ENCODE data around the gene MADD. TPM values are rescaled to one million over a fixed set of nuclear protein-coding genes. Genes with fewer than 3 reads are reported as not detected.

Gene MADD
- total RNA-seq, 1 donor from 2014 or later = 67.2 TPM

DNA sequence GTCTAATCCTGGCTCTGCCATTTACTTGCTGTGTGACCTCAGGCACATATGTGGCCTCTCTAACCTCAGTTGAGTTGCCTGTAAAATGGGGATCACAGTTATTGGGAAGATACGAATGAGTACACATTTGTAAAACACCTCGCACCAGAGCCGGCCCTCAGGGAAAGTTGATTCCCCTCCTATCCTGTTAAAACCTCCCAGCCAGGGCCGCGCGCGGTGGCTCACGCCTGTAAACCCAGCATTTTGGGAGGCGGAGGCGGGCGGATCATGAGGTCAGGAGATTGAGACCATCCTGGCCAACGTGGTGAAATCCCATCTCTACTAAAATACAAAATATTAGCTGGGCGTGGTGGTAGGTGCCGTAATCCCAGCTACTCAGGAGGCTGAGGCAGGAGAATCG lies 90.4 kb downstream of the MADD start:
- Mint-ChIP-seq H3K4me1 (ENCODE audit: unreplicated experiment) (no peaks in the 10 kb centered on the region), H3K27me3 (ENCODE audit: unreplicated experiment) (peaks cover 6% of the 10 kb centered on the region), H3K9me3 (ENCODE audit: unreplicated experiment) (no peaks in the 10 kb centered on the region), H3K27ac (ENCODE audit: unreplicated experiment) (no peak overlapping the region), H3K4me3 (ENCODE audit: unreplicated experiment) (no peak overlapping the region), H3K36me3 (ENCODE audit: unreplicated experiment) (no peaks in the 10 kb centered on the region)
- no peak for DNase-seq (ENCODE audit: extremely low spot score, unreplicated experiment)
- TF ChIP-seq, protein P1, sequence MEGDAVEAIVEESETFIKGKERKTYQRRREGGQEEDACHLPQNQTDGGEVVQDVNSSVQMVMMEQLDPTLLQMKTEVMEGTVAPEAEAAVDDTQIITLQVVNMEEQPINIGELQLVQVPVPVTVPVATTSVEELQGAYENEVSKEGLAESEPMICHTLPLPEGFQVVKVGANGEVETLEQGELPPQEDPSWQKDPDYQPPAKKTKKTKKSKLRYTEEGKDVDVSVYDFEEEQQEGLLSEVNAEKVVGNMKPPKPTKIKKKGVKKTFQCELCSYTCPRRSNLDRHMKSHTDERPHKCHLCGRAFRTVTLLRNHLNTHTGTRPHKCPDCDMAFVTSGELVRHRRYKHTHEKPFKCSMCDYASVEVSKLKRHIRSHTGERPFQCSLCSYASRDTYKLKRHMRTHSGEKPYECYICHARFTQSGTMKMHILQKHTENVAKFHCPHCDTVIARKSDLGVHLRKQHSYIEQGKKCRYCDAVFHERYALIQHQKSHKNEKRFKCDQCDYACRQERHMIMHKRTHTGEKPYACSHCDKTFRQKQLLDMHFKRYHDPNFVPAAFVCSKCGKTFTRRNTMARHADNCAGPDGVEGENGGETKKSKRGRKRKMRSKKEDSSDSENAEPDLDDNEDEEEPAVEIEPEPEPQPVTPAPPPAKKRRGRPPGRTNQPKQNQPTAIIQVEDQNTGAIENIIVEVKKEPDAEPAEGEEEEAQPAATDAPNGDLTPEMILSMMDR (IDR thresholded peaks at IDR 0.05) = no peak

- Mint-ChIP-seq H3K4me3 (ENCODE audit: unreplicated experiment) (no peak overlapping the region), H3K27me3 (ENCODE audit: unreplicated experiment) (peaks cover 12% of the 10 kb centered on the region), H3K36me3 (ENCODE audit: unreplicated experiment) (no peaks in the 10 kb centered on the region), H3K4me1 (ENCODE audit: unreplicated experiment) (no peaks in the 10 kb centered on the region), H3K27ac (ENCODE audit: unreplicated experiment) (no peak overlapping the region), H3K9me3 (ENCODE audit: unreplicated experiment) (no peaks in the 10 kb centered on the region)
- no peak for DNase-seq (ENCODE audit: extremely low spot score, unreplicated experiment)
- TF ChIP-seq, protein P1 (IDR thresholded peaks at IDR 0.05) = no peak
These were observed 91.5 kb downstream of the MADD start for GRCh38 chr11:47361419-47361818.

GRCh38 chr11:47366020-47366490 lies 96.1 kb downstream of the MADD start:
- peaks cover 29% of the 10 kb centered on the region for H3K27me3 Mint-ChIP-seq (ENCODE audit: unreplicated experiment)
- H3K9me3 Mint-ChIP-seq (ENCODE audit: unreplicated experiment) = no peaks in the 10 kb centered on the region
- no peak overlapping the region for H3K27ac Mint-ChIP-seq (ENCODE audit: unreplicated experiment)
- DNase-seq (ENCODE audit: extremely low spot score, unreplicated experiment) = no peak
- TF ChIP-seq, protein P1 (IDR thresholded peaks at IDR 0.05) = no peak
- H3K4me1 Mint-ChIP-seq (ENCODE audit: unreplicated experiment) = no peaks in the 10 kb centered on the region
- no peaks in the 10 kb centered on the region for H3K36me3 Mint-ChIP-seq (ENCODE audit: unreplicated experiment)
- no peak overlapping the region for H3K4me3 Mint-ChIP-seq (ENCODE audit: unreplicated experiment)

DNA sequence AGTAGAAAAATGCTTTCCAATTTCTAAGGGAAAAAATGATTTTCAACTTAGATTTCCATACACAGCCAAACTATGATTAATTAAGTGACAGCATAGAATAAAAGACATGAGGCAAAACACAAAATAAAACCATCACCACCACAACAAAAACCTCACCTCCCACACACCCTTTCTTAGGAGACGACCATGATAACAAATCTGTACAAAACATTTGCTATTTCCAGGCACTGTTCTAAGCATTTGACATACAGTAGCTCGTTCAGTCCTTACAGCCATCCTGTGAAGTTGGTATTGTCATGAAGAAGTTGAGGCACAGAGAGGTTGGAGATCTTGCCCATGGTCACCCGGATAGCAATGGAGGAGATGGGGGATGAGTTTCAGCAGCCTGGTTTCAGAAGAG lies 99.7 kb downstream of the MADD start:
- Mint-ChIP-seq H3K4me3 (ENCODE audit: unreplicated experiment) (no peak overlapping the region), H3K36me3 (ENCODE audit: unreplicated experiment) (no peaks in the 10 kb centered on the region), H3K9me3 (ENCODE audit: unreplicated experiment) (no peaks in the 10 kb centered on the region), H3K4me1 (ENCODE audit: unreplicated experiment) (no peaks in the 10 kb centered on the region), H3K27me3 (ENCODE audit: unreplicated experiment) (peaks cover 26% of the 10 kb centered on the region), H3K27ac (ENCODE audit: unreplicated experiment) (no peak overlapping the region)
- DNase-seq (ENCODE audit: extremely low spot score, unreplicated experiment) = no peak
- TF ChIP-seq, protein P1 (IDR thresholded peaks at IDR 0.05) = no peak

GRCh38 chr11:47372422-47372821 lies 102.5 kb downstream of the MADD start:
- Mint-ChIP-seq H3K4me1 (ENCODE audit: unreplicated experiment) (no peaks in the 10 kb centered on the region), H3K27ac (ENCODE audit: unreplicated experiment) (no peak overlapping the region), H3K27me3 (ENCODE audit: unreplicated experiment) (peaks cover 14% of the 10 kb centered on the region), H3K9me3 (ENCODE audit: unreplicated experiment) (no peaks in the 10 kb centered on the region), H3K36me3 (ENCODE audit: unreplicated experiment) (no peaks in the 10 kb centered on the region), H3K4me3 (ENCODE audit: unreplicated experiment) (no peak overlapping the region)
- DNase-seq (ENCODE audit: extremely low spot score, unreplicated experiment) = no peak
- TF ChIP-seq, protein P1 (IDR thresholded peaks at IDR 0.05) = no peak
